NCI-H2227 treated with DMSO at 0.1 percent for 48 hours (cell line): Measurements from ENCODE around the gene AMH.

Experiments
- DNase-seq: peaks from one replicate; lab custom pipeline; 2025; lab: John Stamatoyannopoulos, UW

AMH gene

DNA sequence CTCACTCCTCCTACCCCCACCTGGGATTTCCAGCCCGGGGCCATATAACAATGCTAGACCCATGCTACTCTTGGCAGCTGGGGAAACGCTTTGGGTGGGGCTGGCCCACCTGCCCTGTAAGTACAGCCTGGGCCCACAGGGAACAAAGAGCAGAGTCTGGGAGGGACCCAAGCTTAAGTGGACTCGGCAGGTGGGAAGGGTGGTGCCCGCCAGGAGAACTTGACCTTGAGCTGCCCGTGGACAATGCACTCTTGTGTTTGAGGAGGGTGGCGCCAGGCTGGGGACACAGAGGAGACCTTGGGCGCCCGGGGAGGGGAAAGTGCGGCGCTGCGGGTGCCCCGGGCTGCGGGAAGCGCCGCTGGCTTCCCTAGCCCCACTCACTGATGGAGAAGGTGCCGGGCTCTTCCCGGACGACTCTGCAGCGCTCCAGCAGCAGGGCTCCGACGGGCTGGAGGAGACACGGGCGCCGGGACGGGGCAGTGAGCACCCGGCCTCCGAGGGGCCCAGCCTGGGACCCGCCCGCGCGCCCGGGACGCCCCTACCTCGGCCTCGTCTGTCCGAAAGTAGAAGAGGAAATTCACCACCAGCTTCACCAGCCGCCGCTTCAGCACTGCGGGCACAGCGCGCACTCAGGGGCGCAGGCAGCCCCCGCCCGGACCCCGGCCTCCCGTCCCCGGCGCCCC is 13.6 kb upstream of the AMH start:
- DNase-seq, result no peak

- no peak for DNase-seq
Measured at GRCh38 chr19:2236064-2236313, 13.1 kb upstream of the AMH start.

GRCh38 chr19:2236314-2237050 is 12.6 kb upstream of the AMH start, which contains the start of the genes PLEKHJ1 and SF3A2:
TSS of gene PLEKHJ1 (minus strand) at chr19:2236329. CDS start at chr19:2236248, 81 bp downstream.
TSS of gene SF3A2 (plus strand) at chr19:2236824. CDS start at chr19:2243419, 6,595 bp downstream.
- DNase-seq, result peak; percentile 93

DNA sequence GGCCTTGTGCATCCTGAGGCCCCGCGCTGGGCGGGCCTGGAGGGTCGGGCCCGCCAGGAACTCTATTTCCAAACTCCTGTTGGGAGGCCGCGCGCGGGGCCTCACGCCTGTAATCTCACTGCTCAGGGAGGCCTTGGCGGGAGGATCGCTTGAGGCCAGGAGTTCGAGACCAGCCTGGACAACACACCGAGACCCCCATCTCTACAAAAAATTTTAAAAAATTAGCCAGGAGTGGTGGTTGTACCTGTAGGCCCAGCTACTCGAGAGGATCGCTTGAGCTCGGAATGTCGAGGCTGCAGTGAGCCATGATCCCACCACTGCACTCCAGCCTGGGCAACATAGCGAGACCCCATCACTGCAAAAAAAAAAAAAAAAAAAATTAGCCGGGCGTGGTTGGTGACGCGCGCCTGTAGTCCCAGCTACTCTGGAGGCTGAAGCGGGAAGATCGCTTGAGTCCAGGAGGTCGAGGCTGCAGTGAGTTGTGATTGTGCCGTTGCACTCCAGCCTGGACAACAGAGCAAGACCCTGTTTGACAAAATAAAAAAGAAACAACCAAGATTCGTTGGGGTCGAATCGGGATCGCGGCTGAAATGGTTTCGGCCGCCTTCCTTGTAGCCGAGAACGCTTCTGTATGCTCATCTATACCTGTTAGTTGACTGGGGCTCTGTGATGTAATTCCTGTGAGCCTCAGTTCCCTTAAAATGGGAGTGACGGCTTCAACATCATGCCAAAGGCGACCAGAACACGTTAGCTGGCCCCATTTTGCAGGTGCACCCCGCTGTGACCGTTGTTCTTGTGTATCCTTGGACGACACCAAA is 11.9 kb upstream of the AMH start:
- DNase-seq, result no peak

GRCh38 chr19:2237869-2238153 is 11.3 kb upstream of the AMH start:
- DNase-seq, result no peak

- no peak for DNase-seq
Measured at GRCh38 chr19:2239173-2239572, 9.9 kb upstream of the AMH start.

GRCh38 chr19:2239771-2240770 is 9.1 kb upstream of the AMH start:
- no peak for DNase-seq

- DNase-seq, result no peak
Measured at GRCh38 chr19:2240881-2241760, 8.0 kb upstream of the AMH start.

DNA sequence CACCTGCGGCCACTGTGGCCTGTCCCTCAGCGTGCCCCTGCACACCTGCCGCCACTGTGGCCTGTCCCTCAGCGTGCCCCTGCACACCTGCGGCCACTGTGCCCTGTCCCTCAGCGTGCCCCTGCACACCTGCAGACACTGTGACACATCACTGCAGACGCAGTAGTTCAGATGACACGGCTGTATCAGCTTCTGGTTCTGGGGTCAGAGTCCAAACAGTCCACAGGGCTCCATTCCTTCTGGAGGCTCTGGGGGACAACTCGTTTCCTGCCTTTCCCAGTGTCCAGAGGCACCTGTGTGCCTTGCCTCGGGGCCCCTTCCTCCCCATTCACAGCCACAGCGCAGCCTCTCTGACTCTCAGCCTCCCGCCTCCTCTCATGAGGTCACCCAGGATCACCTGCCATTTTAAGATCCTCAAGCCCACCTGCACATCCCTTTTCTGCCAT is 7.0 kb upstream of the AMH start:
- no peak for DNase-seq

DNA sequence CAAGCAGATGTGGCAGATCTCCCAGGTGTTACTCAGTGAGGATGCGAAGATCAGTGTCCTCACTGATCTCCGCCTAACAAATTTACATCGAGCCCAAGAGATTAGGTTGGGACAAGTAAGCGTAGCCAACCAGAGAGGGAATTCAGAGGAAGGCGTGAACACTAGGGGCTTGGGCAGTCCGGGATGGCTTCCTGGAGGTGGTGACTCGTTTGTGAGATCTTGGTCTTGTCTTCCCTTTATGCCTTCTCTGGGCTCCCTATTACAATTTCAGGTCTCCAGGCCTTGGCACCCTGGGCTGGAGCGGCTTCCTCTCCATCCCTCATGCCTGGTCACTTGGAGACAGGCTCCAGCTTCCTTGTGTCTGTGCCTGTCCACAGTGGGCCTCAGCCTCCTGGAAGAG is 6.3 kb upstream of the AMH start:
- no peak for DNase-seq

- DNase-seq, result no peak
Measured at GRCh38 chr19:2243274-2244124, 5.6 kb upstream of the AMH start.

DNA sequence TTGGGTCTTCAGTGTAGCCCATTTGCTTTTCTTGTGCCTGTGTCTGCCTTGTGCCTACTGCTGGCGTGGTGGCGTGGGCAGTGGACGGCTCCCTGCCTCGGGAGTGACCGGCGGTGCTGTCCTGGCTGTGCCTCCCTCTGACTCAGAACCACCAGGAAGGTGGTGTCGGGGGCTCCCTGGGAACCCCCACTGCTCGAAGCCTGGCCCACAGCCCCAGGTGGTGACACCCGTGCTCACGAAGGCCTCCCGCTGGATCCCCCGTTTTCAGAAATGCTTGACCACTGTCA is 5.1 kb upstream of the AMH start:
- no peak for DNase-seq

GRCh38 chr19:2244486-2244885 is 4.6 kb upstream of the AMH start:
- no peak for DNase-seq

GRCh38 chr19:2245273-2245672 is 3.9 kb upstream of the AMH start:
- DNase-seq, result no peak

DNA sequence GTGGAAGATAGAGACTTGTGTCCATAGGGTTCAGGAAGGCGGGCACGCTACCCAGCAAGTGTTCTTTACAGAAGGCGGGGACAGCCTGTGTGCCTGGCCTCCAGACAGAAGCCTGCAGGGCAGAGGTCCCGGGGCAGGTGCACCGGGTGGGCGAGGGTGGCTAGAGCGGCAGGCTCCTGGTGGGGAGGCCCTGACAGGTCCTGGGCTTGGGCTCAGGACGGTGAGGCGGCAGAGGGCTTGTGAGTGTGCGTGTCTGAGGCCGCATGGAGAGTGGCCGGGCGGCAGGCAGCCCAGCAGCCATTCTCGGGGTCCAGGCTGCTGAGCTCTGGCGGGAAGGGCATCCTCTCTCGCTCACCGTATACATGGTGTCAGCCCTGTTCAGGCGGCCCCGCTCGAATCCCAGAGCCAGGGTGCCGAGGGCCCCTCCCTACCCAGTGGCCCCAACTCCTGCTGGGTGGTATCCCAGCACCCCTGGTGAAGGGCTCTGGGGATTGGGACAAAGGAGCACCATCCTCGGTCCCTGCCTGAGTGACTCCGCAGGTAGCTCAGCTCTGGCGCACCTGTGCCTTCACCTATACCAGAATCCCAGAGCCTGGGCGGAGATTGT is 3.0 kb upstream of the AMH start:
- no peak for DNase-seq

DNA sequence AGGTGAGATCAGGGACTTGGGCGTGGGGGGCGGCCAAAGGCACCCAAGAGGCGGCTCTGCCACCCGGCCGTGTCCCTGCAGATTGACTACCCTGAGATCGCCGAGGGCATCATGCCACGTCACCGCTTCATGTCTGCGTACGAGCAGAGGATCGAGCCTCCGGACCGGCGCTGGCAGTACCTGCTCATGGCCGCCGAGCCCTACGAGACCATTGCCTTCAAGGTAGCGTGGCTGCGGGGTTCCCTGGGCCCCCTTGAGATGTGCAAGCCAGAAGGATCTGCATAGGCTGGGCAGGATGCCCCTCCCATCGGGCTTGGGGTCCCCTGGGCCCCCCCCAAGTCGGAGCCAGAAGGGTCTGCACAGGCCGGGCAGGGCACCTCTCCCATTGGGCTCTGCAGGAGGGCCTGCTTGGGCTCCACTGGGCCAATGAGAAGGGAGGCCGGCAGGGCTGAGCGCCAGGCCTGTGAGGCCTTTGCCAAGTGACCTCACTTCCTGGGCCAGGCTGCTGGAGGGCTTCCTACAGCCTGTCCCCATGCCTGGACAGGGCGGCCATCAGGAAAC is 2.2 kb upstream of the AMH start:
- DNase-seq, result no peak

DNA sequence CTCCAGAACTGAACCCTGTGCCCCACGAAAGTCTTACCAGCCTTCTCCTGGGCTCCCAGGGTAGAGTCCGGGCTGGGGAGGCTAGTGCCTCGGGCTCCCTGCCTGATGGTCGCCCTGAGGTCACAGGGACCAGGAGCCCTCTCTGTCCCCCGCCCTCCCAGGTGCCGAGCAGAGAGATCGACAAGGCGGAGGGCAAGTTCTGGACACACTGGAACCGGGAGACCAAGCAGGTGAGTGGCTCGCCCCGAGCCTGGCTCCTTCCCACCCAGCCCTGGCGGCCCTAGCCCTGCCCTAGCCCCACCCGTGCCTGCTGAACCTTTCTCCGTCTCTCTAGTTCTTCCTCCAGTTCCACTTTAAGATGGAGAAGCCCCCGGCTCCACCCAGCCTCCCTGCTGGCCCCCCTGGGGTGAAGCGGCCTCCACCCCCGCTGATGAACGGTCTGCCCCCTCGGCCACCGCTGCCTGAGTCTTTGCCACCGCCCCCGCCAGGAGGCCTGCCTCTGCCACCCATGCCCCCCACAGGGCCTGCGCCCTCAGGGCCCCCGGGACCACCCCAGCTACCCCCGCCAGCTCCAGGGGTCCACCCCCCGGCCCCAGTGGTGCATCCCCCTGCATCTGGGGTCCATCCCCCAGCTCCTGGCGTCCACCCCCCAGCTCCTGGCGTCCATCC is 1.6 kb upstream of the AMH start:
- DNase-seq, result no peak

GRCh38 chr19:2248136-2249009 is 750 bp upstream of the AMH start:
- no peak for DNase-seq
